ENCODE data around the gene HTR2A. TPM values are rescaled to one million over a fixed set of nuclear protein-coding genes. Genes with fewer than 3 reads are reported as not detected.

HTR2A gene
- 0.31 and 0.66 TPM in 2 replicates for total RNA-seq

GRCh38 chr13:46896341-46897137 is at the start of gene HTR2A:
HTR2A (minus strand) TSS chr13:46897053; CDS start chr13:46895906, 1,147 bp downstream.

GRCh38 chr13:46796515-46797474 is 100.1 kb downstream of the HTR2A start, which contains the start of gene ESD:
ESD (minus strand) TSS chr13:46797161; CDS start chr13:46791413, 5,748 bp downstream.

Other genes starting within 250 kb of the HTR2A start
- 89.3 and 123 TPM in 2 replicates for gene ESD, start 99.9 kb downstream of the HTR2A start, total RNA-seq

All from aortic smooth muscle cell (primary cell).